ENCODE data around the gene ZNF526.

ZNF526 gene, protein sequence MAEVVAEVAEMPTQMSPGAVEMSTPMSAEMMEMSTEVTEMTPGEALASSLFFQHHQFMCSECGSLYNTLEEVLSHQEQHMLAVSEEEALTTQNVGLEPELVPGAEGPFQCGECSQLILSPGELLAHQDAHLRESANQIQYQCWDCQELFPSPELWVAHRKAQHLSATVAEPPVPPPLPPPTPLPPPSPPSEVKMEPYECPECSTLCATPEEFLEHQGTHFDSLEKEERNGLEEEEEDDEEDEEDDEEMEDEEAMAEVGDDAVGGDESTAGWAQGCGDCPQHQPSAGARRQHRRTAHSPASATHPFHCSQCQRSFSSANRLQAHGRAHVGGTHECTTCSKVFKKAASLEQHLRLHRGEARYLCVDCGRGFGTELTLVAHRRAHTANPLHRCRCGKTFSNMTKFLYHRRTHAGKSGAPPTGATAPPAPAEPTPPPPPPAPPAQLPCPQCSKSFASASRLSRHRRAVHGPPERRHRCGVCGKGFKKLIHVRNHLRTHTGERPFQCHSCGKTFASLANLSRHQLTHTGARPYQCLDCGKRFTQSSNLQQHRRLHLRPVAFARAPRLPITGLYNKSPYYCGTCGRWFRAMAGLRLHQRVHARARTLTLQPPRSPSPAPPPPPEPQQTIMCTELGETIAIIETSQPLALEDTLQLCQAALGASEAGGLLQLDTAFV

DNA sequence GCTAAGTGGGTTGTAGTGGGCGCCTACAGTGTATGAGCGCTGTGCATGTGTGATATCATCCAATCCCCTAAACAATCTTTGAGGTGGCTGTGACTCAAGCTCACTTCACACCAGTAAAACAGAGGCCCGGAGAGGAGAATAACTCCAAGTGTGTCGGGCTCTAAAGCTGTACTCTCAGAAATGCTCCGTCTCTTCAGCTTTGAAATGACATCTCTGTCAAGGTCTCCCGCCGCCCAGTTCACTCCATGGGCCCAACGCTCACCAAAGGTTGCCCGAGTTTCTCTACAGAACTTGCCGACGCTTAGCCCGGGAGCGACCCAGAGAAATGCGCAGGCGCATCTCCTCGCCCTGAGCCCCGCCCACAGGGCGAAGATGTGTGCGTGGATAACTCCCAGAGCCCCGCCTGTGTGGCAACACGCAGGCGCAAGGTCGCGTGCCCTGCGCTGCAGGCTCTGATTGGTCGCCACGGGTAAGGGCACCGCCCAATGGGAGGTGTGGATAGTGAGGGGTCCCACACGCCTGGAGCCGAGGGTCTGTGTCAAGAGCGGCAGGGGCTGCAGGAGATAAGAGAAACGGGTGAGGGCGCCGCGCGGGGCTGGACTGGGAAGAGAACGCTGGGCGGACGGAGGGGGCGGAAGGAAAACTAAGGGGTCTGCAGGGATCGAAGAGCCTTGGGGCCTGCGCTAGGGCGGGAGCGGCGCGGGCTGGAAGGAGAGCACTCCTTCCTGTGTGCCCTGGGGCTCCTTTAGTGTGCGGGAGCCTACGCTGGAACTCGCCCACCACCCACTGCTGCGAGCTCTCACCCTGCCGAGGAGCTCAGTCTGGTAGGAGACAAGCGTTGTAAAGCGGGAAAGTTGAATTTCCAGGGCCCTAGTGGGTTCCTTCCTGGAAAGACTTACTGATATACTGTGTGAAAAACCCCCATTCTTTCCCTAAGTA is at the start of gene ZNF526:
Gene ZNF526 (plus strand): TSS at position 501 of the 939 bp plus-strand sequence. CDS start 4,092 bp downstream, outside the sequence.
- Histone ChIP-seq H2AFZ (ENCODE audit: low read length) (no peak within 1 kb of the TSS), H3K27me3 (ENCODE audit: insufficient read depth, low read length) (no peaks in the 10 kb centered on the region), H3K4me3 (ENCODE audit: low read depth, low read length, poor library complexity, severe bottlenecking) (peak within 1 kb of the TSS; percentile 85), H3F3A (ENCODE audit: insufficient read depth, low read length) (no peaks in the 10 kb centered on the region), H3K27ac (ENCODE audit: low read depth, low read length, poor library complexity, severe bottlenecking) (peak within 1 kb of the TSS; percentile 73), H3K36me3 (ENCODE audit: insufficient read depth, low read length) (peaks cover 18% of the 10 kb centered on the region), H3K9ac (ENCODE audit: low read length) (peak within 1 kb of the TSS; percentile 86), H3K9me2 (ENCODE audit: low read depth, low read length) (no peaks in the 10 kb centered on the region), H3K9me3 (ENCODE audit: low read length) (no peaks in the 10 kb centered on the region), H3K79me2 (ENCODE audit: insufficient read depth, low read length) (peaks cover 31% of the 10 kb centered on the region), H3K4me1 (ENCODE audit: insufficient read depth, low read length, severe bottlenecking) (peaks cover 41% of the 10 kb centered on the region), H4K20me1 (ENCODE audit: insufficient read depth, low read length) (no peaks in the 10 kb centered on the region), H3K4me2 (ENCODE audit: low read length) (peak within 1 kb of the TSS; percentile 99)
- TF ChIP-seq, protein P1, sequence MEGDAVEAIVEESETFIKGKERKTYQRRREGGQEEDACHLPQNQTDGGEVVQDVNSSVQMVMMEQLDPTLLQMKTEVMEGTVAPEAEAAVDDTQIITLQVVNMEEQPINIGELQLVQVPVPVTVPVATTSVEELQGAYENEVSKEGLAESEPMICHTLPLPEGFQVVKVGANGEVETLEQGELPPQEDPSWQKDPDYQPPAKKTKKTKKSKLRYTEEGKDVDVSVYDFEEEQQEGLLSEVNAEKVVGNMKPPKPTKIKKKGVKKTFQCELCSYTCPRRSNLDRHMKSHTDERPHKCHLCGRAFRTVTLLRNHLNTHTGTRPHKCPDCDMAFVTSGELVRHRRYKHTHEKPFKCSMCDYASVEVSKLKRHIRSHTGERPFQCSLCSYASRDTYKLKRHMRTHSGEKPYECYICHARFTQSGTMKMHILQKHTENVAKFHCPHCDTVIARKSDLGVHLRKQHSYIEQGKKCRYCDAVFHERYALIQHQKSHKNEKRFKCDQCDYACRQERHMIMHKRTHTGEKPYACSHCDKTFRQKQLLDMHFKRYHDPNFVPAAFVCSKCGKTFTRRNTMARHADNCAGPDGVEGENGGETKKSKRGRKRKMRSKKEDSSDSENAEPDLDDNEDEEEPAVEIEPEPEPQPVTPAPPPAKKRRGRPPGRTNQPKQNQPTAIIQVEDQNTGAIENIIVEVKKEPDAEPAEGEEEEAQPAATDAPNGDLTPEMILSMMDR (IDR thresholded peaks at IDR 0.05; ENCODE audit: low read length) = no peak
- TF ChIP-seq EZH2 (IDR thresholded peaks at IDR 0.05; ENCODE audit: borderline replicate concordance, low read length) = no peak

DNA sequence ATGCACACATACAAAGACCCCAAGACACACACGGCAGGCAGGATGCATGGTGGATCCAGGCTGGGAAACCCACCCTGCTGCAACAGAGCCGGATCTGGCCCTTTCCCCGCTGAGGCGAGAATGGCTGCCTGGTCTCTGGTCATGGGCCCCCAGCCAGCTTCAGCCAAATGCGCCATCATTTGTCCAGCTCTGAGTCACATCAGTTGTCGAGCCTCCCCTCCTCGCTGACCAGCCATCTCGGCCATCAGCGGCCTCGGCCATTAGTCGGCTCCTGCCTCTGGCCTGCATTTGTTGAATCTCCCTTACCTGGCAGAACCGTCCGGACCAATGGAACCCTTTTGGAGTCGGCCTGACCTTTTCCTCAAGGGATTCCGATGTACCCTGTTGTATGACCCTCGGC is 49.4 kb upstream of the ZNF526 start:
- no peak for TF ChIP-seq EZH2 (IDR thresholded peaks at IDR 0.05; ENCODE audit: borderline replicate concordance, low read length)
- TF ChIP-seq, protein P1 (IDR thresholded peaks at IDR 0.05; ENCODE audit: low read length) = no peak

DNA sequence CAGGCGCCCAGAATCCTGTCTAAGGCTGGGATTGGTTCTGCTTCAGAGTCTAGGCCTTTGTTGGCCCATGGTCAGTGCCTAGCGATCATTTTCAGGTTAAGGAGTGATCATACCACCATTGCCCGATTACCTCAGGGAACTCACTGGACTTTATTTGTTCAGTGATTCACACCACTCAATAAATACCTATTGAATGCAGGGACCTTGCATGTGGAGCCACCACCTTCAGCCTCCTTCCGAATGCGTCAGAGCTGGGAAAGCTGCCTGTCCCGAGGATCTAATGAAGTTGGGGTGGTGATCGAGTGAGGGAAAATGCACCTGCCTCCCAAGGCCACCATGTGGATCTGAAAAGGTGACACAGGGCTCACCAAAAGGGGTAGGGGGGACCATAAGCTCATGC is 47.9 kb upstream of the ZNF526 start:
- TF ChIP-seq EZH2 (IDR thresholded peaks at IDR 0.05; ENCODE audit: borderline replicate concordance, low read length) = no peak
- TF ChIP-seq, protein P1 (IDR thresholded peaks at IDR 0.05; ENCODE audit: low read length) = no peak
- H3K79me2 ChIP-seq (ENCODE audit: insufficient read depth, low read length) = no peaks in the 10 kb centered on the region
- no peaks in the 10 kb centered on the region for H3K9me3 ChIP-seq (ENCODE audit: low read length)
- H3K9ac ChIP-seq (ENCODE audit: low read length) = no peak overlapping the region
- no peak overlapping the region for H3K27ac ChIP-seq (ENCODE audit: low read depth, low read length, poor library complexity, severe bottlenecking)
- no peaks in the 10 kb centered on the region for H4K20me1 ChIP-seq (ENCODE audit: insufficient read depth, low read length)
- 0 out of 2 replicates have a peak, but pooled peaks cover 3% of the 10 kb centered on the region for H3K27me3 ChIP-seq (ENCODE audit: insufficient read depth, low read length)
- H3K36me3 ChIP-seq (ENCODE audit: insufficient read depth, low read length) = no peaks in the 10 kb centered on the region
- H3K4me3 ChIP-seq (ENCODE audit: low read depth, low read length, poor library complexity, severe bottlenecking) = no peak overlapping the region
- H3K4me1 ChIP-seq (ENCODE audit: insufficient read depth, low read length, severe bottlenecking) = peaks cover 11% of the 10 kb centered on the region
- no peaks in the 10 kb centered on the region for H3K9me2 ChIP-seq (ENCODE audit: low read depth, low read length)
- no peak overlapping the region for H2AFZ ChIP-seq (ENCODE audit: low read length)
- H3K4me2 ChIP-seq (ENCODE audit: low read length) = no peak overlapping the region
- H3F3A ChIP-seq (ENCODE audit: insufficient read depth, low read length) = no peaks in the 10 kb centered on the region

More for the DNA sequence above, 49.4 kb upstream of the ZNF526 start:
- H3K4me3 ChIP-seq (ENCODE audit: low read depth, low read length, poor library complexity, severe bottlenecking) = no peak overlapping the region
- no peaks in the 10 kb centered on the region for H3F3A ChIP-seq (ENCODE audit: insufficient read depth, low read length)
- H3K4me2 ChIP-seq (ENCODE audit: low read length) = no peak overlapping the region
- H3K36me3 ChIP-seq (ENCODE audit: insufficient read depth, low read length) = no peaks in the 10 kb centered on the region
- H3K79me2 ChIP-seq (ENCODE audit: insufficient read depth, low read length) = no peaks in the 10 kb centered on the region
- no peaks in the 10 kb centered on the region for H3K9me2 ChIP-seq (ENCODE audit: low read depth, low read length)
- H3K27me3 ChIP-seq (ENCODE audit: insufficient read depth, low read length) = peaks cover 3% of the 10 kb centered on the region; the same call in 1 of the 2 replicates
- no peak overlapping the region for H3K9ac ChIP-seq (ENCODE audit: low read length)
- H4K20me1 ChIP-seq (ENCODE audit: insufficient read depth, low read length) = no peaks in the 10 kb centered on the region
- H3K27ac ChIP-seq (ENCODE audit: low read depth, low read length, poor library complexity, severe bottlenecking) = no peak overlapping the region
- no peaks in the 10 kb centered on the region for H3K4me1 ChIP-seq (ENCODE audit: insufficient read depth, low read length, severe bottlenecking)
- no peaks in the 10 kb centered on the region for H3K9me3 ChIP-seq (ENCODE audit: low read length)
- H2AFZ ChIP-seq (ENCODE audit: low read length) = no peak overlapping the region
